SK-MEL-5 (cell line): ENCODE measurements around the gene GNL1. TPM values are rescaled to one million over a fixed set of nuclear protein-coding genes. Genes with fewer than 3 reads are reported as not detected.
"Not testable (repeated sequence)": the region's sequence is repeated elsewhere in the genome, so short reads cannot be mapped to it uniquely, and the experiment has no call there.

Experiments used
- DNase-seq: peaks from one replicate; pipeline ENCODE4 v3.0.0-alpha.2; 2016; ENCODE audit warnings: low read depth, low spot score
- in situ Hi-C: cut with HindIII; loops from 2 replicates; pipeline ENCODE4 v1.10.0; 2016; ENCODE audit warnings: low sequenced_read_pairs, high pct_unique_total_duplicates, low pct_unique_long_range_greater_than_20kb
- polyA plus RNA-seq, 2 experiments: library from polyadenylated mRNA; depleted of rRNA; stranded (reverse); fragments of >200 nt; gene quantifications; 2 replicates each; pipeline ENCODE4 v1.2.3, GENCODE V29; 2015
- total RNA-seq: library from RNA; depleted of rRNA; stranded (reverse); fragments of >200 nt; shearing (Covaris generic); gene quantifications from 2 replicates; pipeline ENCODE4 v1.2.3, GENCODE V29; 2014; rRNA removed

Gene GNL1, protein sequence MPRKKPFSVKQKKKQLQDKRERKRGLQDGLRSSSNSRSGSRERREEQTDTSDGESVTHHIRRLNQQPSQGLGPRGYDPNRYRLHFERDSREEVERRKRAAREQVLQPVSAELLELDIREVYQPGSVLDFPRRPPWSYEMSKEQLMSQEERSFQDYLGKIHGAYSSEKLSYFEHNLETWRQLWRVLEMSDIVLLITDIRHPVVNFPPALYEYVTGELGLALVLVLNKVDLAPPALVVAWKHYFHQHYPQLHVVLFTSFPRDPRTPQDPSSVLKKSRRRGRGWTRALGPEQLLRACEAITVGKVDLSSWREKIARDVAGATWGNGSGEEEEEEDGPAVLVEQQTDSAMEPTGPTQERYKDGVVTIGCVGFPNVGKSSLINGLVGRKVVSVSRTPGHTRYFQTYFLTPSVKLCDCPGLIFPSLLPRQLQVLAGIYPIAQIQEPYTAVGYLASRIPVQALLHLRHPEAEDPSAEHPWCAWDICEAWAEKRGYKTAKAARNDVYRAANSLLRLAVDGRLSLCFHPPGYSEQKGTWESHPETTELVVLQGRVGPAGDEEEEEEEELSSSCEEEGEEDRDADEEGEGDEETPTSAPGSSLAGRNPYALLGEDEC
- 39.6 TPM in 2 replicates for total RNA-seq
- 37.3 and 41.1 TPM in 2 replicates for polyA plus RNA-seq (2015; cell fraction: cytosol; rRNA removed)
- 9.1 and 30.7 TPM in 2 replicates for polyA plus RNA-seq (2015; cell fraction: nucleus; rRNA removed)

DNA sequence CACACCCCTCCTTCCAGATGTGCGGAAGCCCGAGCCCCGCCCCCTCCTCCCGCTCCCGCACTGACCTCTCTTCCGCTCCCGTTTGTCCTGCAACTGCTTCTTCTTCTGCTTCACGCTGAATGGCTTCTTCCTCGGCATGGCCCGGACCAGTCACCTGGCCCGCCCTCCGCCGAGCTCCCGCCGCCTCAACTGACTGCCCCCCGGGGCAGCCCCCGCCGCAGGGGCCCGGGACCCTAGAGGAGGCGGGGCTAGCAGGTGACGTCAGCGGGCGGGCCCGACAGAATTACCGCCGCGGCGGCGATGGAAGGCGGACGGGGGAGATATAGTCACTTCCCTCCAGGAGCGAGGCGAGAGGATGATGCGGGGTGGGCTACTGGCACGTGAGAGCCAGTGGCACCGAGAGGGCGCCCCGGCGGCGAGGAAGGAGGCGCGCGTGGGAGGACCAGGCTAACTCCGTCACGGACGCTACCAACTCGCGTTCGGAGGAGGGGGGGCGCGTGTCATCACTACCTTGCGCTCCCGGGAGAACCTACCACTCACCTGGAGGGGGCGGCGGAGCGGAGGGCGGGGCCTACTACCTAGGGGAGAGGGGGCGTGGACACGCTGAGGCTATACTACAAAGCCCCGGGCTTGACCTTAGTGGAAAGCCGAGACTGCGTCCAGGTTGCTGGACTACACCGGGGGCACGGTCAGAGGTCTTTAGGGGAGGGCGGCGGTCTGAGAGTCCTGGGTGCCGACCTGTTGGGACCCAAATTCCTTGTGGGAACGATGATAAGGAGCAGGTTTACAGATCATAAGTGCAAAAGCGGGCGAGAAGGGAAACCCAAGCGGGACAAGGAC is at the start of gene GNL1:
Gene GNL1 (minus strand): TSS at position 424 of the 840 bp plus-strand sequence. CDS start 286 bp downstream, at position 138.
- in situ Hi-C loops, result no loop called here
- peak; percentile 87 for DNase-seq

DNA sequence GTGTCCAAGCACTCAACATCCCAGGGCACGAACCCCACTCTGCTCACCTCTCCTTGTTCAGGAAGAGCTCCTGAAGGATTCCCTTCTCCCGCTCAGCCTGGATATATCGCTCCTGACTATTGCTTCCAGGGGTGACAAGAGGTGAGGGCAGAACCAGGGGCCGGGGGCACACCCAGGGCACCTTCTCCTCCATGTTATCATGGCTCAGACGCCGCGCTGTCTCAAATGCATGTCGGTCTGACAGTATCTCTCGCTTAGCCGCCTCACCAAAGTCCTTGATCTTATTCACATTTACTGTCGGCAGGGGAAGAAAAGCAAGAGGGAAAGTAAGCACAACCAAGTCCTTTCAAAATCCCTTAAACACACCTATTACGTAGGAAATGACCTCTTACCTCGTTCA is 47.7 kb upstream of the GNL1 start:
- in situ Hi-C loops, result no loop called here
- no peak for DNase-seq

DNA sequence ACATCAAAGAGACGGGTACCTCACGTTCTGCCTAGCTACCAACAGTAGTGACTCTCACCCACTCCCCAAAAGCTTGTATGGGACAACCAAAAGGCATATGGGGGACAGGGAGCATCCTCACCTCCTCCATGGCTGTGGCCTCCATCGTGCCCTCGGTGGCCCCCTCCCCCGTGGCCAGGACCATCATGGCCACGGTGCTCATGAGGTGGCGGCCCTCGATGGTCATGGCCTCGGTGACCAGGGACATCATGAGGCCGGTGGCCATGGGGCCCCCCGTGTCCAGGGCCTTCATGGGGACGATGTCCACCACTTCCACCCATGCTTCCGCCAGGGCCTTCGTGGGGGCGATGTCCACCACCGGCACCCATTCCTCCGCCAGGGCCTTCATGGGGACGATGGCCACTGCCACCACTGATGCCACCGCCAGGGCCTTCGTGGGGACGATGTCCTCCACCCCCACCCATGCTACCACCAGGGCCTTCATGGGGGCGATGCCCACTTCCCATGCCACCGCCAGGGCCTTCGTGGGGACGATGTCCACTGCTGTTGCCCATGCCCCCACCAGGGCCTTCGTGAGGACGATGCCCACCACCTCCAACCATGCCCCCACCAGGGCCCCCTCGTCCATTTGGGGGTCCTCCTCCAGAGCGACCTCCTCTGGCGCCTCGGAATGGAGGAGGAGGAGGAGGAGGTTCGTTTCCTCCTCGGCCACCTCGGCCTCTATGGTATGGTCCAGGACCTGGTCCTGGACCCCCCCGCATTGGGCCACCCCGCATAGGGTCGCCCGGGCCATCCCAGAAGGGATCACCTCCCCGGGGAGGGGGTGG is 45.7 kb upstream of the GNL1 start:
- in situ Hi-C loops, result no loop called here

DNA sequence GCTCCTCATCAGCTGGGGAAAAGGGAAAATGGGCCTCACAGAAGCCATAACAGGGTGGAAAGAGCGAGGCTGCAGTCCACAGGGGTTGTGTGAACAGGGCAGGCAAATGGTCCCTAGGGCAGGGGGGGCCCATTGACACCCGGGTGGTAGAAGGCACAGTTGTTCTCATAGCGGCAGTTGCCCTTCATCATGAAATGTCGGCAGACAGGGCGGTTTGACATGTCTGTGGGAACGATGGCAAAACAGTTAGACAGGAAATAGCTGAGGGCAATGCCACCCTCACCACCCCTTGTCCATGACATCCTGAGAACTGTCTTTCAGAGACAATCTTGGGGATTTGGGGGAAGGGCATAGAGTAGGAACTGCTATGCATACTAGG is 45.1 kb upstream of the GNL1 start:
- in situ Hi-C loops, result no loop called here
- no peak for DNase-seq

More for the DNA sequence above, 45.7 kb upstream of the GNL1 start:
- no peak for DNase-seq

DNA sequence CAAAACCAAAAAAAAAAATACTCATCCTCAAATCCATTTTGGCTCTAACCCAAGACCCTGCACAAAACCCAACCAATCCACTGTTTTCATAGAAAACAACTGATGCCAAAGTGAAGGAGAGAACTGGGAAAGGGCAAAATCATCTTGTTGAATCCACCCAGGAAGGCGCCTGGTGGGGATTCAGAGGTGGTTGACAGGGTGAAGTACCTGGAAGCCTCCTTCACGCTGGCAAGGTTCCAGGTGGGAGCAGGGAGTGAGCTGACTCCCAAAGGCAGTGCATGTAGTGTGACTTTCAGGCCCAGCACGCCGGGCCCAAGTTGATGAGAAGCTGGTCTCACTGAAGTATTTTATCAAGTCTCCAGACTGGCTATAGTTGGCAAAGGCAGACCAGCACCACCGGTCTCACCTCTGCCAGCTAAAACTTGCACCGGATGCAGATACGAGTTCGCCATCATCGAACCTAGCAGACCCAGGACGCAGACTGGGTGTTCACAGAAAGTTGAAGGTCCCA is 44.2 kb upstream of the GNL1 start:
- in situ Hi-C loops, result no loop called here
- DNase-seq, result no peak

DNA sequence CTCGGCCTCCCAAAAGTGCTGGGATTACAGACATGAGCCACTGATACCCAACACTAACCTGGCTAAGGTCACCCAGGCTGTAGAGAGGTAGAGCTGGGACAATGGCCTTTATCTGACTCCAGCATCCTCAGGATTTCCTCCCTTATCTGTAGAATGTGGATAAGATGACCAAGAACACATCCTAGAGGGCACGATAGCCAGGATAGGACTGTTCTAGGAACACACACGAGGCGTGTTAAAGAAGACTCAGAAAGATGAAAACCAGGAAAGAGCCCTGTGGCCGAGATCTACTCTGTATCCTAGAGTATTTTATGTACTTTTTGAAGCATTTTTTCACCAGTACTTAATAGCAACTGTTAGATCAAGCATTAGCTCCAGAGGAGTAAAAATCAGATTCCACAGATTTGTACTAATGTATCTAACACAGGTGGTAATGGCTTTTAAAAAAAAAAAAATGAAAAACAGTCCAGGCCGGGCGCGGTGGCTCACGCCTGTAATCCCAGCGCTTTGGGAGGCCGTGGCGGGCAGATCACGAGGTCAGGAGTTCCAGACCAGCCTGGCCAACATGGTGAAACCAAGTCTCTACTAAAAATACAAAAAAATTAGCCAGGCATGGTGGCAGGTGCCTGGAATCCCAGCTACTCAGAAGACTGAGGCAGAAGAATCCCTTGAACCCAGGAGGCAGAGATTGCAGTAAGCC is 43.5 kb upstream of the GNL1 start:
- in situ Hi-C loops, result no loop called here
- no peak for DNase-seq

DNA sequence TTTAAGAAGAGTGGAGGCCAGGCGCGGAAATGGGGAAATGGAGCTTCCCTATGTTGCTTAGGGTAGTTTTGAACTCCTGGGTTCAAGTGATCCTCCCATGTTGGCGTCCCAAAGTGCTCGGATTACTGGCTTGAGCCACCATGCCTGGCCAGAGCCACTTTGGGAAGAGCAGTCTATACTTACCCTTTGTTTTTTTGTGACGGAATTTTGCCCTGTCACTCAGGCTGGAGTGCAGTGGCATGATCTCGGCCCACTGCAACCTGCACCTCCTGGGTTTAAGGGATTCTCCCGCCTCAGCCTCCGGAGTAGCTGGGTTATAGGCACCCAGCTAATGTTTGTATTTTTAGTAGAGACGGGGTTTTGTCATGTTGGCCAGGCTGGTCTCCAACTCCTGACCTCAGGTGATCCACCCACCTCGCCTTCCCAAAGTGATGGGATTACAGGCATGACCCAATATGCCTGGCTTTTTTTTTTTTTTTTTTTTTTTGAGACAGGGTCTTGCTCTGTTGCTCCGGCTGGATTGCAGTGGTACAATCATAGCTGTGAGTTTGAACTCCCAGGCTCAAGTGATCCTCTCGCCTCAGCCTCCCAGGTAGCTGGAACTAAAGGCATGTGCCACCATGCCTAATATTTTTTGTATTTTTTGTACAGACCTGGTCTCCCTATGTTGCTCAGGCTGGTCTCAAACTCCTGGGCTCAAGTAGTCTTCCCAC is 42.8 kb upstream of the GNL1 start:
- DNase-seq, result no peak
- in situ Hi-C loops, result no loop called here

DNA sequence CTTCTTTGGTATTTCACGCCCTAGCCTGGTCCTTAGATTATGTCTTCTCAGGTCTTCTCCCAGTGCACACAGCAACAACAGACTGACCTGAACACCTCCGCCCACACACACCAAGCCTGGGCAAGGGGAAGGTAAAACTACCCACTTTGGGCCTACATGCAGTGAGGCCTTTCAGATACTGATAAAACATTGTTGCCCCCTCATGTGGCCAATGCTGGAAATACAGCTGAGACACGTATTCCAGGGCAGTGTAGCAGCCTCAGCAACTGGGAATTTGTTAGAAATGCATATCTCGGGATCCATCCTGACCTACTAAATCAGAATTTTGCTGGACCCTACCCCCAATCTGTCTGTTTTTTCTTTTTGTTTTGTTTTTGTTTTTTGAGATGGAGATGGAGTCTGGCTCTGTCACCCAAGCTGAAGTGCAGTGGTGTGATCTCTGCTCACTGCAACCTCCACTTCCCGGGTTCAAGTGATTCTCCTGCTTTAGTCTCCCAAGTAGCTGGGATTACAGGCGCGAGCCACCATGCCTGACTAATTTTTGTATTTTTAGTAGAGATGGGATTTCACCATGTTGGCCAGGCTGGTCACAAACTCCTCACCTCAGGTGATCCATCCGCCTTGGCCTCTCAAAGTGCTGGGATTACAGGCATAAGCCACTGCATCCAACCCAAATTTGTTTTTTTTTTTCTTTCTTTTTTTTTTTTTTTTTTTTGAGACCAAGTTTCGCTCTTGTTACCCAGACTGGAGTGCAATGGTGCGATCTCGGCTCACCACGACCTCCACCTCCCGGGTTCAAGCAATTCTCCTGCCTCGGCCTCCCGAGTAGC is 41.2 kb upstream of the GNL1 start:
- DNase-seq, result peak; percentile 89
- in situ Hi-C loops, result not testable (repeated sequence)

DNA sequence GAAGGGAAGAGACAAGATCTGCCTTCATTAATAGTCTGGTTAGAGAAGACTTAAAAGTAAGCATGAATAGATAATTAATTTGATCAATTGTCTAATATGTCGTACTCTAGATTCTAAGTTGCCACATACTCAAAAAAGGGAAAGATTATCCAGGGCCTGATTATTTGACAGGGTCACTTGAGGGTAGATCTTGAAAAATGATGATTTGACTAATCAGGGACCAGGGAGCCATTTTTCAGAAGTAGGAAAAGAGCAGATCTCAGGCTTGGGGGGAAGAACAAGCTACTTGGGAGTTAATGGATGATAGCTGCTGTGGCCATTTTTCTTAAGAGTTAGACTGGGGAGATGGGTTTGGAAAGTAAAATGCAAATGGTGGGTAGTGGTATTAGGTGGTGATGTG is 36.0 kb upstream of the GNL1 start:
- DNase-seq, result no peak
- in situ Hi-C loops, result no loop called here

DNA sequence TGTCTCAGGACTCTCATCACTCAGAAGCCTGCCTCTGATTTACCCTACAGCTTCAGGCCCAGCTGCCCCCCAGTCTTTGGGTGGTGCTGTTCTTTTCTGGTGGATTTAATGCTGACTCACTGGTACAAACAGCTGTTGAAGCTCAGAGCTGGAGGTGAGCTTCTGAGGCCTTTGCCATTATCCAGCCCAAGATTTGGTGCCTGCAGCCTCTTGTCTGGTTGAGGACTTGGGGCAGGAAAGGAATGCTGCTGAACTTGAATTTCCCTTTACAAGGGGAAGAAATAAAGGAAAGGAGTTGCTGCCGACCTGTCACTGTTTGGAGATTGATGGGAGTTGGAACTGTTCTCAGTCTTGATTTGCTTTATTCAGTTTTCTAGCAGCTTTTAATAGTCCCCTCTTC is 34.7 kb upstream of the GNL1 start:
- no peak for DNase-seq

DNA sequence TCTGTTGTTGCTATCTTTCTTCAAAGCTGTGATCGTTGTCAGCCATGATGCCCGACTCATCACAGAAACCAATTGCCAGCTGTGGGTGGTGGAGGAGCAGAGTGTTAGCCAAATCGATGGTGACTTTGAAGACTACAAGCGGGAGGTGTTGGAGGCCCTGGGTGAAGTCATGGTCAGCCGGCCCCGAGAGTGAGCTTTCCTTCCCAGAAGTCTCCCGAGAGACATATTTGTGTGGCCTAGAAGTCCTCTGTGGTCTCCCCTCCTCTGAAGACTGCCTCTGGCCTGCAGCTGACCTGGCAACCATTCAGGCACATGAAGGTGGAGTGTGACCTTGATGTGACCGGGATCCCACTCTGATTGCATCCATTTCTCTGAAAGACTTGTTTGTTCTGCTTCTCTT is 34.2 kb upstream of the GNL1 start:
- in situ Hi-C loops, result no loop called here
- DNase-seq, result no peak

More for the DNA sequence above, 34.7 kb upstream of the GNL1 start:
- in situ Hi-C loops, result no loop called here

DNA sequence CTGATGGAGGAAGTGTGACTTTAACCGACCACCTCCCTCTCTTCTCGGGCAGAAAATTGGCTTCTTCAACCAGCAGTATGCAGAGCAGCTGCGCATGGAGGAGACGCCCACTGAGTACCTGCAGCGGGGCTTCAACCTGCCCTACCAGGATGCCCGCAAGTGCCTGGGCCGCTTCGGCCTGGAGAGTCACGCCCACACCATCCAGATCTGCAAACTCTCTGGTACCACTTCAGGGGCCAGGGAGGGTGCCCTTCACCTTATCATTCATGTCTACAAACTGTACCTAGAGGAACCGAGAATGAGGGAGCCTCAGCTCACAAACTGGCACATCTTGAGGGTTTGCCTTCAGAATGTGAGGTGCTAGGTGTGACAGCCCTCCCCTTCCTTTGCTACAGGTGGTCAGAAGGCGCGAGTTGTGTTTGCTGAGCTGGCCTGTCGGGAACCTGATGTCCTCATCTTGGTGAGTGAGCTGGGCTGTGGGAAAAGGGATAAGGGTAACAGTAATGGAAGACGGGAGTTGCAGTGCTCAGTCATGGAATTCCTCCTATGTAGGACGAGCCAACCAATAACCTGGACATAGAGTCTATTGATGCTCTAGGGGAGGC is 33.6 kb upstream of the GNL1 start:
- DNase-seq, result no peak
- in situ Hi-C loops, result no loop called here

DNA sequence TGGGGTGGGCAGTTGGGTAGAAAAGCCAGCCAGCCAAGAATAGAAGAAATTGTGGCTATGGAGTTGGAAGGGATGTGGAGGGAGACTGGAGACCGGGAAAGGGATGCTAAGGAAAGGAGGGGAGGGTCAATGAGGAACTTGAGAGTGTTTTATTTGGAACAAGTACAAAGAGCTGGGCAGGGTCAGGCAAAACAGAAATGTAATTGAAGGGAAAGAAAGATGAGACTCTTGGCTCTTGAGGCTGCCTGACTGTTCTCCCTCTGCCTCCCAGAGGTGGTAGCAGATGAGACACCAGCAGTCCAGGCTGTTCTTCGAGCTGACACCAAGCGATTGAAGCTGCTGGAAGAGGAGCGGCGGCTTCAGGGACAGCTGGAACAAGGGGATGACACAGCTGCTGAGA is 27.6 kb upstream of the GNL1 start:
- DNase-seq, result no peak
- in situ Hi-C loops, result no loop called here

DNA sequence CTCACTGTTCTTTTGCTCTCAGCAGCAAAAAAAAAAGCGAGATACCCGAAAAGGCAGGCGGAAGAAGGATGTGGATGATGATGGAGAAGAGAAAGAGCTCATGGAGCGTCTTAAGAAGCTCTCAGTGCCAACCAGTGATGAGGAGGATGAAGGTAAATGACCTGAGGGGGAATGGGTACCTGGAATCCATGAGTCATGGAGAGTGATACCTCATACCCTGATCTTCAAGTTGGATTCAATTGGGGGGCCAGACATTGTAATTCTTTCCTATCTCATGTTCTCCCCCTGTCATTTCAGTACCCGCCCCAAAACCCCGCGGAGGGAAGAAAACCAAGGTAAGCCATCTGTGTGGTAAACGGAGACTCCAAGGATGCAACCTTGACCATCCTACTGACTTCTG is 21.8 kb upstream of the GNL1 start:
- no peak for DNase-seq
- in situ Hi-C loops, result no loop called here

DNA sequence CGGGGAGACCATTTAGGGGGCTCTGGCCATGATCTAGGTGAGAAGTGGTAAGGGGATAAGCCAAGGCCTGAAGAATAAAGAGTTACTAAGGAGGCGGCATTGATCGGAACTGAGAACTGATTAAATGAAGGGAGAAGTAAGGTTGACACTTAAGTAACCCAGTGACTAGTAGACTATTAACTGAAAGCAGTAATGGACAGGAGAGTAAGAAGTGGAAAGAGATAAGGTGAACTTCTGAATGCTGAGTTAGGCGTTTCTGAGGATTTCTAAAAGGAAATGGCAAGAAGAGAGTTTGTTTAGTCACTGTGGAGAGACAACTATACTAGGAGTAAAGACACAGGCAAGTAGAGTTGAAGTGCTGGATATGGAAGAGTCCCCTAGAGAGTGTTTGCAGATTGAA is 16.8 kb upstream of the GNL1 start:
- in situ Hi-C loops, result no loop called here
- DNase-seq, result no peak
